GM19452 (cell line): ENCODE measurements around the gene NHEJ1.
"Not testable (repeated sequence)": the region's sequence is repeated elsewhere in the genome, so short reads cannot be mapped to it uniquely, and the experiment has no call there.

ENCODE experiments used
- ATAC-seq: cut with Tn5 transposase; IDR thresholded peaks from one replicate; pipeline ENCODE4 v1.9.1; 2021; ENCODE audit not compliant: unreplicated experiment

NHEJ1 gene

GRCh38 chr2:219160186-219161017 lies at the start of gene NHEJ1:
Gene NHEJ1, minus strand, starts transcription at chr2:219160815. Its CDS starts 2,453 bp downstream, at chr2:219158362.
- ATAC-seq, result peak; percentile 90

- ATAC-seq, result no peak
Observed at GRCh38 chr2:219209236-219210195, 48.9 kb upstream of the NHEJ1 start.

GRCh38 chr2:219207884-219208740 lies 47.5 kb upstream of the NHEJ1 start:
- no peak for ATAC-seq

GRCh38 chr2:219207134-219207883 lies 46.7 kb upstream of the NHEJ1 start:
- ATAC-seq, result no peak

- ATAC-seq, result peak; percentile 98
Observed at GRCh38 chr2:219206328-219207133, 45.9 kb upstream of the NHEJ1 start, which contains the start of gene ZFAND2B. Gene ZFAND2B, plus strand, starts transcription at chr2:219206782. Its CDS starts 206 bp downstream, at chr2:219206988.

- ATAC-seq, result no peak
Observed at GRCh38 chr2:219205981-219206327, 45.3 kb upstream of the NHEJ1 start.

- ATAC-seq, result no peak
Observed at GRCh38 chr2:219205165-219205538, 44.5 kb upstream of the NHEJ1 start.

GRCh38 chr2:219204425-219205164 lies 44.0 kb upstream of the NHEJ1 start:
- ATAC-seq, result no peak

GRCh38 chr2:219201331-219201730 lies 40.7 kb upstream of the NHEJ1 start:
- ATAC-seq, result not testable (repeated sequence)

GRCh38 chr2:219200502-219201326 lies 40.1 kb upstream of the NHEJ1 start:
- not testable (repeated sequence) for ATAC-seq

- ATAC-seq, result no peak
Observed at GRCh38 chr2:219199470-219200211, 39.0 kb upstream of the NHEJ1 start.

- ATAC-seq, result no peak
Observed at GRCh38 chr2:219198974-219199373, 38.4 kb upstream of the NHEJ1 start.

- no peak for ATAC-seq
Observed at GRCh38 chr2:219197388-219197787, 36.8 kb upstream of the NHEJ1 start.

- ATAC-seq, result no peak
Observed at GRCh38 chr2:219186754-219187456, 26.3 kb upstream of the NHEJ1 start.

- no peak for ATAC-seq
Observed at GRCh38 chr2:219184121-219184520, 23.5 kb upstream of the NHEJ1 start.

- ATAC-seq, result no peak
Observed at GRCh38 chr2:219183151-219183772, 22.6 kb upstream of the NHEJ1 start.
